Peyer's patch (tissue), 4 donors: Measurements from ENCODE around the gene SMYD1. TPM values are rescaled to one million over a fixed set of nuclear protein-coding genes. Genes with fewer than 3 reads are reported as not detected.

Experiments
- DNase-seq, 3 donors: peaks; one replicate each; pipeline ENCODE4 v3.0.0-alpha.2; 2017 to 2019
- H3K27ac ChIP-seq, 4 donors: fragments of 200-600 bp; sonication (generic); one replicate each; pipeline ENCODE4 v1.5.1; 2016 to 2019
- H3K27me3 ChIP-seq, 2 donors: fragments of 200-600 bp; sonication (generic); one replicate each; pipeline ENCODE4 v1.5.1; 2019
- H3K36me3 ChIP-seq, 3 donors: fragments of 200-600 bp; sonication (generic); one replicate each; pipeline ENCODE4 v1.5.1; 2016 to 2019
- H3K4me1 ChIP-seq, 4 donors: fragments of 200-600 bp; sonication (generic); one replicate each; pipeline ENCODE4 v1.5.1; 2016 to 2019
- H3K4me3 ChIP-seq, 4 donors: fragments of 200-600 bp; sonication (generic); 1 replicate in 3 of 4; 2 replicates in 1 of 4; pipeline ENCODE4 v1.5.1; 2016 to 2019; ENCODE audit warnings: mild to moderate bottlenecking in 1 of 4
- H3K9me3 ChIP-seq, 4 donors: fragments of 200-600 bp; sonication (generic); one replicate each; pipeline ENCODE4 v1.5.1; 2016 to 2019; ENCODE audit warnings: mild to moderate bottlenecking in 1 of 4
- CTCF ChIP-seq, 6 experiments: fragments of 450-650 bp in 4 of 6; fragments of 200-600 bp in 2 of 6; sonication (generic) in 1 of 6; IDR thresholded peaks; one replicate each; pipeline ENCODE4 v1.5.1; 2017 to 2019; ENCODE audit warnings: antibody characterized with exemption in 6 of 6, mild to moderate bottlenecking in 3 of 6, moderate library complexity in 1 of 6
- POLR2A ChIP-seq, 2 donors: fragments of 450-650 bp; IDR thresholded peaks; one replicate each; pipeline ENCODE4 v1.5.1; 2017; ENCODE audit warnings: antibody characterized with exemption in 2 of 2, mild to moderate bottlenecking in 2 of 2, moderate library complexity in 2 of 2
- total RNA-seq, 4 donors: library from RNA; depleted of rRNA; stranded (reverse); fragments of >200 nt; gene quantifications; one replicate each; pipeline ENCODE4 v1.1.0, GENCODE V29; 2016

SMYD1 gene
- total RNA-seq, 4 donors from 2014 or later = 0.67 to 2.7 TPM; not detected in 2

DNA sequence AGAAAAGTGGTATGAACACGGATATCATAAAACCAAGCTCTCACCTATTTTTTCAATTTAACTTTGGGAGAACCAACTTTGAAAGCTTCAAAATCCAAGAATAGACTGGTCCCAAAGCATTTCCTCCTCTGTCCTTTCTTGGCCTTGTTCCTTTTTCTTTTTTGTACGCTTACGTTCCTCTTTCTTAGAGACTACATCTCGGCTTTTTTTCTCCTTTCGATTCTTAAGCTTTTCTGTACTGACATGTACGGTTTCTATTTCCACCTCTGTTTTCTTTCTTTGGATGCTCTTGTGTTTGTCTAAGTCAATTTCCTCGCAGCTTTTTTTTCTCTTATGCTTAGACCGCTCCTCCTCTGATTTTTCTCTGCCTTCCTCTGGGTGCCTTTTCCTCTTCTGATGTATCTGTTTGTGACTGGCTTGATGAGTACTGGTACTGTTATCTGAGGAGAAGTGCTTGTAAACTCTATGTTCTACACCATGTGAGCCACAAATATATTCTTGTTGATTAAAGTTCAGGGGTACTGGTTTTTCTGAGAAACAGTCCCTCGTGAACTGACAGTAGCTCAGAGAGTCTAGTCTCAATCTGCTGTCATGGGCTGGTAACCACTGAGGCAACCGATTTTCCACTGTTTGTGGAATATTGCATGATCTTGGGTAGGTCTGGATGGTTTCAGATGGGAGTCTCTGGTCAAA is 39.8 kb upstream of the SMYD1 start:
- no peak for DNase-seq
- Histone ChIP-seq H3K9me3 (no peaks in the 10 kb centered on the region), H3K27me3 (no peaks in the 10 kb centered on the region), H3K27ac (peak overlapping the region in 1 of 4 donors; percentile 18), H3K4me3 (no peak overlapping the region), H3K36me3 (peaks cover 0 to 54% (median 0%) of the 10 kb centered on the region in 3 donors), H3K4me1 (no peaks in the 10 kb centered on the region)
- TF ChIP-seq POLR2A (IDR thresholded peaks at IDR 0.05) = no peak
- no peak for TF ChIP-seq CTCF (IDR thresholded peaks at IDR 0.05)

DNA sequence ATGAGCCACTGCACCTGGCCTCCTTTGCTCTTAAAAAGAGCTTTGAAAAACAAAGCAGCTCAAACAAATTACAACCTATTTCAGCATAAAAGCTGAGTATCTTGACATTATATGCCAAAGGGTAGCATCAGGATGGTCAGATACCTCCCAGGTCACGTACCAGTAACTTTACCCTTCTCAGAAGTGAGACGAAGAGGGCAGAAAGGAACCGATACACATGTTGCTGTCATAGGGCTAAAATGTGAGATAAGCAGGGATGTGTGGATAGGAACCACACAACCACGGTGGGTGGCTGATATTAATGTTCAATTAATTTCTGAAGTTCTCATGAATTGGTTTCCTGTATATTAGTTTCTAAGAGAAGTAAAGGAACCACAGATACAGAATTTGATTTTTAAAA is 38.7 kb upstream of the SMYD1 start:
- Histone ChIP-seq H3K27me3 (no peaks in the 10 kb centered on the region), H3K4me1 (no peaks in the 10 kb centered on the region), H3K4me3 (no peak overlapping the region), H3K27ac (no peak overlapping the region), H3K9me3 (no peaks in the 10 kb centered on the region), H3K36me3 (peaks cover 0 to 60% (median 0%) of the 10 kb centered on the region in 3 donors)
- TF ChIP-seq CTCF (IDR thresholded peaks at IDR 0.05) = no peak
- TF ChIP-seq POLR2A (IDR thresholded peaks at IDR 0.05) = no peak
- DNase-seq = no peak

DNA sequence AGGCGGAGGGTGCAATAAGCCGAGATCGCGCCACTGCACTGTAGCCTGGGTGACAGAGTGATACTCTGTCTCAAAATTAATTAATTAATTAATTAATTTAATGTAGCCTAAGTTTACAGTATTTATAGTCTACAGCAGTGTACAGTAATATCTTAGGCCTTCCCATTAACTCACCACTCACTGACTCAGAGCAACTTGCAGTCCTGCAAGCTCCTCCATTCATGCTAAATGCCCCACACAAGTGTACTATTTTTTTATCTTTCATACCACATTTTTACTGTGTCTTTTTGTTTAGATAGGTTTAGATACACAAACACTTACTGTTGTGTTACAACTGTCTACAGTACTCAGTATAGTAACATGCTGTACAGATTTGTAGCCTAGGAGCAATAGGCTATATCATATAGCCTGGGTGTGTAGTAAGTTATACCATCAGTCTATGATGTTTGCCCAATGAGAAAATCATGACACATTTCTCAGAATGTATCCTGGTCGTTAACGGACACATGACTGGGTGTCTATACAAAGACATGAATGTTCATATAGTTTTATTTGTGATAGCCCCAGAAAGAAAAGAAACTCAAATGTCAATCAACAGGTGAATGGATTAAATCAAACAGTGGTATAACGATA is 35.4 kb upstream of the SMYD1 start:
- Histone ChIP-seq H3K4me1 (no peaks in the 10 kb centered on the region), H3K9me3 (no peaks in the 10 kb centered on the region), H3K27me3 (no peaks in the 10 kb centered on the region), H3K27ac (no peak overlapping the region), H3K4me3 (no peak overlapping the region), H3K36me3 (peaks cover 0 to 63% (median 0%) of the 10 kb centered on the region in 3 donors)
- DNase-seq = no peak
- TF ChIP-seq POLR2A (IDR thresholded peaks at IDR 0.05) = no peak
- no peak for TF ChIP-seq CTCF (IDR thresholded peaks at IDR 0.05)

DNA sequence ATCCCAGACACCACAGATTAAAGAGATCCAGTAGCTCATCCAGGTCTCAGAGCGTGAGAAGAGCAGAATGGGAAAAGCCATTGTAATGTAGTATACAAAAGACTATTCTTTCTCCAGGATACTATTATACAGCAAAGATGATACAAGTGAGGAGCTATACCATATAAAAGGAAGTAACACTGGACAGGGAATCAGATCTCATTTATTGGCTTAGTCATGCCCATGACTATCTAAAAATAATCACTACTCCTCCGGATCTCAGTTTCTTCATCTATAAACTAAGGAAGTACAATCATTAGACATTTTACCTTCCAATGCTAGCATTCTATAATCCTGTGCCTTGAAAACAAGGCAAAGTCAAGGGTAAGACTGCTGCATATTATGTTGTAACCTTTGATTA is 31.4 kb upstream of the SMYD1 start:
- Histone ChIP-seq H3K27ac (no peak overlapping the region), H3K4me1 (no peaks in the 10 kb centered on the region), H3K9me3 (no peaks in the 10 kb centered on the region), H3K36me3 (peaks cover 0 to 30% (median 0%) of the 10 kb centered on the region in 3 donors), H3K4me3 (no peak overlapping the region), H3K27me3 (no peaks in the 10 kb centered on the region)
- TF ChIP-seq POLR2A (IDR thresholded peaks at IDR 0.05) (no peak), CTCF (IDR thresholded peaks at IDR 0.05) (no peak)
- no peak for DNase-seq

DNA sequence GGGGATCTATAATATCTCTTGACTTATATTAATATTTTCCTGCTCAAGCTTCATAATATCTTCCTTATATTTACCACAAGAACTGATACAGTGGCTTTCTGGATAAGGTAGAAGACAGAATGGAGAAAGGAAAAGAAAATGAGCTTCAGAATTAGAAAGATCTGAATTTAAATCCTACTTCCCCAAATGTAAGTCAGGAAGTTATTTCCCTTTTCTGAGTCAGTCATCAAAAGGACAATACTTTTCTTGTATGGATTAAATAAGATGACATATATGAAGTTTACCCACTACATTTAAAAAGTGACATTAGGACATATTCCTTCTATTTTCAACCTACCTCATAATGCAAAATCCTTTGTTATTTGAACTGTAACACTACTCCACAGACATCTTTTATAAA is 31.0 kb upstream of the SMYD1 start:
- Histone ChIP-seq H3K4me1 (no peaks in the 10 kb centered on the region), H3K27me3 (no peaks in the 10 kb centered on the region), H3K27ac (no peak overlapping the region), H3K36me3 (peaks cover 0 to 27% (median 0%) of the 10 kb centered on the region in 3 donors), H3K9me3 (no peaks in the 10 kb centered on the region), H3K4me3 (no peak overlapping the region)
- no peak for DNase-seq
- TF ChIP-seq CTCF (IDR thresholded peaks at IDR 0.05) (no peak), POLR2A (IDR thresholded peaks at IDR 0.05) (no peak)
